GM12891 (cell line): ENCODE measurements around the gene TCF20.

Experiments
- PAX5 ChIP-seq: IDR thresholded peaks from 2 replicates; pipeline ENCODE4 v1.6.1; 2011; ENCODE audit warnings: low read length, moderate library complexity, mild to moderate bottlenecking; ENCODE audit not compliant: insufficient read depth, severe bottlenecking
- POLR2A ChIP-seq: IDR thresholded peaks from 2 replicates; pipeline ENCODE4 v1.6.1; 2011; ENCODE audit warnings: low read depth, low read length, control low read depth
- POLR2AphosphoS5 ChIP-seq: IDR thresholded peaks from 2 replicates; pipeline ENCODE4 v1.6.1; 2011; ENCODE audit warnings: low read depth, low read length, control low read depth
- POU2F2 ChIP-seq: IDR thresholded peaks from 2 replicates; pipeline ENCODE4 v1.6.1; 2011; ENCODE audit warnings: low read depth, mild to moderate bottlenecking, control low read depth, low read length, moderate library complexity
- SPI1 ChIP-seq: IDR thresholded peaks from 2 replicates; pipeline ENCODE4 v1.6.1; 2011; ENCODE audit warnings: low read depth, low read length, control low read depth
- TAF1 ChIP-seq: IDR thresholded peaks from 2 replicates; pipeline ENCODE4 v1.6.1; 2011; ENCODE audit warnings: low read depth, low read length, control low read depth

DNA sequence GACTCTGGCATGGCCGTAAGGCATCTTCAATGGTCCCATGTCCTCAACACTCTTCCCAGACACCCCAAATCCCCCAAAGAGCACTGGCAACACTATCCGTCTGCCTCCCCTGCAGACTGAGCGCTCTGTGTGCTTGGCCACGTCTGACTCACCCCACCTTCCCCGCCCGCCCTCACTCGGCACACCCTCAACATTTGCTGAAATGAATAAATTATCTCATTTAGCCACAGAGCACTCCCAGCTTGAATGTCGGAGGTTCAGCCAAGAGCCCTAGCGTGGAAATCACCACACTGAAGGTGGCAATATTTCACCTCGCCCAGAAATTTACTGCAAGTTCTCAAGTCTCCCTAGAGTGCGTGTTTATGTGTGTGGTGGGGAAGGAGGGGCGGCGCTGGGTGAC, 46.6 kb upstream of the TCF20 start:
- TF ChIP-seq POLR2A = no peak
- TF ChIP-seq POLR2AphosphoS5 = no peak
- TF ChIP-seq TAF1 = no peak
- no peak for TF ChIP-seq POU2F2
- no peak for TF ChIP-seq SPI1
- no peak for TF ChIP-seq PAX5
